Right ventricle myocardium inferior (tissue), 1 donor: Measurements from ENCODE around the gene GNG14. TPM values are rescaled to one million over a fixed set of nuclear protein-coding genes. Genes with fewer than 3 reads are reported as not detected.
"Not testable (repeated sequence)": the region's sequence is repeated elsewhere in the genome, so short reads cannot be mapped to it uniquely, and the experiment has no call there.

Experiments
- ATAC-seq: fragments of 200-7000 bp; cut with Tn5 transposase; one replicate; pipeline ENCODE4 v1.9.1; 2020; ENCODE audit warnings: mild to moderate bottlenecking, moderate library complexity
- DNase-seq: peaks from one replicate; pipeline ENCODE4 v3.0.0; 2021; ENCODE audit errors: missing footprints
- intact Hi-C: fragments of 100-400 bp; cut with DNase I; formaldehyde crosslinking; loops from one replicate; pipeline ENCODE4 v1.11.0; 2022
- total RNA-seq: library from RNA; stranded (reverse); fragmentation: NEBNext Ultra II Directional; extraction: Animal tissue kit (Norgen Biotek cat#: 25700); gene quantifications from one replicate; pipeline ENCODE4 v1.2.1, GENCODE V29; 2021
- donor health status: DM: no; HTN: yes; CAD: no; lungs with severe emphysema.

The GNG14 gene
- total RNA-seq, 1 donor from 2014 or later: not detected

DNA sequence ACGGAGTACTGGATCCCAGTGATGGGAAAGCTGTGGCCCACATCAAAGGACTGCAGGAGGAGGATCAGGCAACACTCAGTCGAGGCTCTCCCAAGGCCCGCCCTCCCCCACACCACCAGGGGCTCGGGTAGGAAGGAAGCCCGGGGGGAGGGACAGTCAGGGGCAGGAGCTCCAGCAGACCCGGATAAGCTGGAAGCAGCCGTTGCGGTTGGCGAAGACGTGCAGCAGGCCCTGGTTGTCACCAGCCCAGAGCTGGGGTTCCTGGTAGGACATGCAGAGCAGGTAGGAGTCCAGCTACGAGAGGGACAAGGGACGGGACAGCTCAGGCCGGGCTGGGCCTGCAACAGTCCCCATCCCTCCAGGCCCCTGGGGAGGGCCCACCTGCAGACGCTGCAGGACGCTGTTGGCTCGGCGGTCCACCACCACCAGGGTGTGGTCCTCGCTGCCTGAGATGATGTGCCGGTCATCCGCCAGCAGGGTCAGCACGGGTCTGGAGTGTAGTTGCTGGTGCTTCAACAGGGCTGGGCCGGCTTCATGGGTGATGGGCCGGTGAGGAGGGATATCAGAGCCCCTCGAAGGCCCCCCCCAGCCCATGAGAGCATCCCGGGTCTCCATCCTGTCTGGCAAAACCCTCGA is 1.9 kb downstream of the GNG14 start:
- intact Hi-C loops: no loop called here
- no peak for DNase-seq
- ATAC-seq: no peak

DNA sequence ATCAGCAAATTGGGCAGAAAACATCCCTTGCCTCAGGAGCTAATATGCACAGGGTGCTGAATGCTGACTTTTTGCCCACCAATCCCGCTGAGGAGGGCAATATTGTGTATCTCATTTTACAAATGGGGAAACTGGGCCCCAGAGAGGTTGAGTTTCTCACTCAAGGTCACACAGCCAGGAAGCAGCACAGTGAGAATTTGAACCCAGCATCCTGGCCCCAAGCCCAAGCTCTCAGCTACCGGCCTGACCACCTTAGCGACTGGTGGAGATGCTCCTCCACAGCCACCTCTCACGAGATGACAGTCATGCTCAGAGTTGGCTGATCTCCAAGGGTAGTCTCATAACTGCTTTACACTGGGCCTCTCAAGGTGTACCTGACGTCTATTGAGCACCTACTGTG is 5.2 kb downstream of the GNG14 start:
- DNase-seq (no peak), ATAC-seq (no peak)
- intact Hi-C loops: no loop called here

DNA sequence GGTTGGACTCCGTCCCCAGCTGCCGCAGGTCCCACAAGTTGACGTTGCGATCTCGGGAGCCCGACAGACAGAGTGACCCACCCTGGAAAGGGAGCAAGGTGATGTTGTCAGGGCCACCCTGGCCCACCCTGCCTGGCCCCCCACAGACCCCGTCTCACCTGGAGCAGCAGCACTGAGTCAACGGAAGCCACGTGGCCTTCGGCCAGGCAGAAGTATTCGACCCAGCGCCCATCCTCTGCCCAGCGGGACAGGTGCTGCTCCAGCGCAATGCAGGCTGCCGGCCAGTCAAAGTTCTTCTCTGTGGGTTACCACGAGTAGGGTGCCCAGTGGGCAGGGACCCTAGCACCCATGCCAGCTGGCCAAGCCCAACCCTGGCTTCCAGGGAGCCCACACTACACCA is 6.8 kb downstream of the GNG14 start:
- no peak for ATAC-seq
- DNase-seq: no peak
- intact Hi-C loops: no loop called here

DNA sequence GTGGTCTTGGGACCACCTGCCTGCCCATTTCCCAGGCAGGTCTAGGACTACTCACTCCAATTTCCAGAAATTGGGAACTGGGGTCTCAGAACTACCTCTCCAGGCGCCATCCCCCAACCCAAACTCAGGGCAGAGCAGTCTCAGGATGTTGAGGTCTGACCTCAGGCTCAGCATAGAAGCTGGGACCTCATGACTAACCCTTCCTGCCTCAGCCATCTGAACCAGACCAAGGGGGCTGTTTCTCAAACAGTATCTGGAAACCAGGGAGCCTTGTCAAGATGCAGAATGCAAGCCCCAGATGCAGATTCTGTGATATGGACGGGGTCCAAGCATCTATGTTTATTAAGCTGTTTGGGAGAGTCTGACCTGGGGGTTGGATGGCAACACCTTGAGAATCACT is 7.3 kb downstream of the GNG14 start:
- no peak for DNase-seq
- intact Hi-C loops: no loop called here
- ATAC-seq: no peak

DNA sequence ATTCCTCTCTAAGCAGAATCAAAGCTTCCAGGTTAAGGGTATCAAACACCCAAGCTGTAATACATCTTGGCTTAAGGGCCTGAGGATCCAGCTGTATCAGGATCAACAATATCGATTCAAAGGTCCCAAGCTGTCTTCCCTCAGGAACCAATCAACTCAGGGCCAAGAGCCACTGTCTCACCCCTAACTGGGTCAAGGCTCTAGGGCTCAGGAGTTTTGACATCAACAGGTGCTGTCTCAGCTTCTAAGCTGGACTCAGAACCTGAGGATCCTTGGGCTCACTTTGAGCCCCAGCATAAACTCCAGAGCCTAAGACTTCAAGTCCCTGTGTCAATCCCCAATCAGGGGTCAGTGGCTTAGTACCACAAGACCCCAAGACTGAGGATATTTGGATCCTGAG is 7.7 kb downstream of the GNG14 start:
- ATAC-seq (no peak), DNase-seq (no peak)
- intact Hi-C loops: no loop called here

DNA sequence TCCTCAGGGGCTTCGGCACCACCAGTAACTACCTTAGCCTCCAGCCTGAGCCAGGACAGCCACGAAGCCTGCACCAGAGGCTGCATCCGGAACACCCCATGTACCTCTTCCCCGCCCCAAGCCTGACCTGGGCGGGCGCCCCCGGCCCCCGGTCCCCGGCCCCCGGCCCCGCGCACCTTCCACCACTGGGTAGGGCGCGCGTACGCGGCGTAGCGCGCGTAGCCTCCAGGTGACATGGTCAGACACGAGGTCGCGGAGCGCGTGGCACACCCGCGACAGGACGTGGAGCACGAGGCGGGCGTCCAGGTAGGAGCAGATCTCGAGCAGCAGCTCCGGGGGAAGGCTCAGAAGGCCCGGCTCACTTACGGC is 8.2 kb downstream of the GNG14 start:
- intact Hi-C loops: no loop called here
- no peak for DNase-seq
- ATAC-seq: no peak

DNA sequence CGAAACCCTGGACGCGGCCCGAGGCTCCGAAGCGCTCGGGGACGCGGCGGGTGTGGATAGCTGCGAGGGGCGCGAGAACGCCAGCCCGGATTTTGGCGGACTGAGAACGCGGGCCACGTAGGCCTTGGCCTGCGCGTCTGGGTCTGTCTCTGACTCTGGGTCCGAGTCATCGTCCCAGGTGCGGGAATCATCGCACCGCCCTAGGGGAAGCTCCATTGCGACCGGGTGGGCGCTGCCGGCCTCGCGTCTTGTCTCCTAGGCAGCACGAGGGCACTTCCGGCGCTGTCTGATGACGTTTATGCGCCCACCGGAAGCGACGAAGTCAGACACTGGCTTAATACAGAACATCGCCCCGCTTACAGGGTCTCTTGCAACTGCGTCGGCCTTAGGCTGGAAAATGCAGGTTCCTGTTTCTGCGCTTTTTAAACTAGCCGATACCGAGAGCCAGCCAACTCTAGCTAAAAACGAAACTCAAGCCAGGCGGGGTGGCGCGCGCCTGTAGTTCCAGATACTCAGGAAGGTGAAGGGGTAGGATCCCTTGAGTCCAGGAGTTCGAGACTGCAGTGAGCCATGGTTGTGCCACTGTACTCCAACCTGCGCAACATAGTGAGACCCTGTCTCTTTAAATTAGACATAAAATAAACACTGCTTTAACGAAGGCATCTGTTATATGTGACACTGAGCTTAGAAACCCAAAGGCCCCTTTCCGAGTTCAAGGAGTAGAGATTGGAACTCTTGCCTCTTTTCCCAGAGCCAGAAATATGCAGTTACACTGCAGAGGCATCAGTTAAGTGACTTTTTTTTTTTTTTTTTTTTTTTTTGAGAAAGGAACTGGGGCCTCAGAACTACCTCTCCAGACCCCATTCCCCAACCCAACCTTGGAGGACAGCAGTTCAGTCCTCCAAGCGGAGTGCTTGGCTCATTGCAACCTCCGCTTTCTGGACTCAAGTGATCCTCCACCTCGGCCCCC is 8.9 kb downstream of the GNG14 start, which contains the start of gene FBXW9:
FBXW9 (minus strand) TSS at position 266 of the 970 bp plus-strand sequence; CDS start at position 216, 50 bp downstream.
- peak; percentile 94 for ATAC-seq
- intact Hi-C loops: no loop called here
- DNase-seq: peak; percentile 98

DNA sequence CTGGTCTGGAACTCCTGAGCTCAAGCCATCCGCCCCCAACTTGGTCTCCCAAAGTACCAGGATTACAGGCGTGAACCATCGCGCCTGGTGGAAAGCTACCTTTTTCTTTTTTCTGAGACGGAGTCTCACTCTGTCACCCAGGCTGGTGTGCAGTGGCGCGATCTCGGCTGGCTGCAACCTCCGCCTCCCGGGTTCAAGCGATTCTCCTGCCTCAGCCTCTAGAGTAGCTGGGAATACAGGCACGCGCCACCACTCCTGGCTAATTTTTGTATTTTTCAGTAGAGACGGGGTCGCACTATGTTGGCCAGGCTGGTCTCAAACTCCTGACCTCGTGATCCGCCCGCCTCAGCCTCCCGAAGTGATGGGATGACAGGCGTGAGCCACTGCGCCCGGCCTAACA is 9.6 kb downstream of the GNG14 start:
- intact Hi-C loops, ATAC-seq: not testable (repeated sequence)

DNA sequence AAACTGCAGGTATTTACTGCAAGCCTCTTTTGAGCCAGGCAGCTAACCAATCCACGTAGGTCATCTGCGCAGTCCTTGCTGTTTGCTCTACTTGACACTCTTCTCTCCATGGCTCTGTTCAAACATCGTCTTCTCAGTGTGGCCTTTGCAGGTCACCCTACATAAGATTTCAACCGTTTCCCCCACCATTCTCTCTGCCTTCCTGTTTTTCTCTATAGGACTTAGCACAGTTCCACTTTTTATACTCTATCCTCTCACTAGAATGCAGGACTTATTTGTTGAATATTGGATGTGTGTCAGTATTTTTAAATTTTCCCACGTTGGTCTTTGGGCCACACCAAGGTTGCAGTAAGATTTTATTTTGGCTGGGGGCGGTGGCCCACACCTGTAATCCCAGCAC is 10.3 kb downstream of the GNG14 start:
- DNase-seq (no peak), ATAC-seq (no peak)
- intact Hi-C loops: no loop called here

More for the DNA sequence above, 9.6 kb downstream of the GNG14 start:
- DNase-seq: not testable (repeated sequence)

DNA sequence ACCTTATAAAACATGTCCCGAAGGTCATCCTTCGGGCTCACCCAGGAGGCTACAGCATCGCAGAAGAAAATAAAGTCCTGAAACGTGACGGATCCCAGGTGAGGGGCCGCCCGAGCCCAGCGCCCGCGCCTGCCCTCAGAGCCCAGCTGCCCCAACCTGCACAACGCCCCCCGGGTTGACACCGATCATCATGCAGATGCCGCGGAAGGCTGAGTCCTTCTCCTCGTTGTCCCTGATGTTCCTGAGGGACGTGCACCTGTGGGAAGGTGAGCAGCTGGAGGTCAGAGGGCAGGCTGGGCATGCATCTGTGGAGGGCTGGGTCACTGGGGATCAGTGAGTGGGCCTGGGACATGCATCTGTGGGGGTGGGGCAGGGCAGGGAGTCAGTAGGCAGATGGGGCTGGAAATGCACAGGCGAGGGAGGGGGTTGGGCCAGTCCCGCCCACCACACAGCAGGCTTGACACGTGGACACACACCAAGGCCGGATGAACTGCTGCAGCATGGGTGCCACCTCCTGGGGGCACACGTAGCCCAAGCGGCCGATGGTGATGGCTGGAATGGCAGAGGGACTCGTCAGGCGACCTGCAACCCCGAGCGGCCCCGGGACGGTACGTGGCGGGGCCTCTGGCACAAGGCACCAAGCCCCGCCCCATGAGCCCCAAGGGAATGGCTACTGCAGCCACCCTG is 13.9 kb downstream of the GNG14 start:
- ATAC-seq: no peak
- intact Hi-C loops: no loop called here
- DNase-seq: no peak

DNA sequence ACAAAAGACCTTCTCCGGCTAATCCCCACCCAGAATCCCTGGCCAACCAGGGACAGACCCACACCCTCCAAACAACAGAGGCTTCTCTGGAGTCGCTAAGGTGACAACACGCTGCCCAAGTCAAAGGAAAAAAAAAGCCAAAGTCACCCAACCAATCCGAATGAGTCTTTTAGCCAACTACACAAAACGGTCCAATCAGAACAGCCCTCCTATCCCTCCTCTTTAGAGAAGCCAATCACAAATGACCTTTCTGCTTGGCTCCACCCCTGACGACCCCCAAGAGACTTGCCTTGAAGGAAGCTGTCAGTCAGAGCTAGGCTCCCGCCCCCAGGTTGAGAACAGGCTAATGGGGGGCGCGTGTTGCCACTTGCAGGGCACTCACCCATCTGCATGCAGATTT is 15.2 kb downstream of the GNG14 start:
- ATAC-seq (no peak), DNase-seq (no peak)
- intact Hi-C loops: no loop called here

DNA sequence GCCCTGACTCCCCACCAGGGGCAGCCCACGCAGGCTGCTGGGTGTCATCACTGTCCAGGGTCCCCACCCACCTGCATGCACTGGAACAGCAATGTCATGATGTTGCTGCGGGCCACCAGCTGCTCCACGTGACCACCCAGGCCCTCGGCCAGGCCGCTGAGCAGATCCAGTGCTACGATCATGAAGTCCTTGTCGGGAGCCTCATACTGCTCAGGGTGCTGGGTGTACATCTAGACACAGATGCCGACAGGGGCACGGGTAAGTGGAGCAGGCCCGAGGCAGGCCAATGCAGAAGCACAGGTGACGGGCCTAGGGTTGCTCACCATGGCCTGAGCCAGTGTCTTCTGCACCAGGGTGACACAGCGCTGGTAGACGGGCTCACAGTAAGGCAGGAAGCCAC is 17.4 kb downstream of the GNG14 start:
- intact Hi-C loops: no loop called here
- ATAC-seq (no peak), DNase-seq (no peak)

DNA sequence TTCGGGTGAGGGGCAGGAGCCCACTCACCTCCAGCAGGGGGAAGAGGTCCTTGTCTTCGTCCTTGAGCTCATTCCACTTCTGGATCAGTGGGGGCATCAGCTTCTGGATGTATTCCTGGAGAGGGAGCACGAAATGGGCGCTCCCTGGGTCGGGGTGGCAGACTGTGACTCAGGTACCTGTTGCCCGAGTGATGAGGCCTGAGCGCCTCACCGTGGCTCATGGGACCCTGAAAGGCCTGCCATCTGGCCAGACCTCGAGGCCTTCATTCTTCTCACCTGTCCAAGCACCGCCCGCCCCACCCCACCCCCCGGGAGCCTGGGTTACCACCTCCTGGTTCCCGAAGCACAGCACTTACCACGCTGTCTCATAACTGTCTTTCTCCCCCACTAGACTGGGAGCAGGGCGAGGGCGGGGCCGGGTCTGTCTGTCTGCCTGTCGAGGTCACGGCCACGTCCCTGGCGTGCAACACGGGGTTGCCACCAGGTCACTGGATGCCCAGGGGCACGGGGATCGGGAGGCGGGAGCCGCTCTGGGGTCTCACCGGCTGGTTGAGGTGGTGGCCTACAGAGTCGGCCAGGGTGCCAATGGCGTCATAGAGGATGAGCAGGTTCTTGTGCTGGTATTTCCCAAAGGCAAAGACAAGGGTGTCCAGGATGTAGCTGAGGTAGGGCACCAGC is 18.0 kb downstream of the GNG14 start:
- ATAC-seq: no peak
- intact Hi-C loops: no loop called here
- no peak for DNase-seq

DNA sequence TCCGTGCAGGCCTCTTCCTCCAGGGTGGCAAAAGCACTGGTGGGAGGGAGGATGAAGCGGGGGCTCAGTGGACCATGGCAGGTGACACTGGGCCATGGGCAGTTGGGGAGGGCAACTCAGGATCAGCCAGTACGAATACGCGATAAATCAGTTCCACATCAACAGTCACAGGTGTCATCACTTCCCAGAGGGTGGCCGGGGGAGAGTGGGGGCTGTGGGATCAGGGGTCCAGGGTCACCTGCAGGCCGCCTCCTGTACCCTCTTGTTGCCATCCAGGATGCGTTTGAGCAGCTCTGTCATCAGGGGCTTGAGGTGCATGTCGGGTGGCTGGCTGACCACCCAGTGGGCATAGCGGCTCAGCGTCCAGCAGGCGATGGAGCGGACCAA is 18.5 kb downstream of the GNG14 start:
- DNase-seq (no peak), ATAC-seq (no peak)
- intact Hi-C loops: no loop called here

DNA sequence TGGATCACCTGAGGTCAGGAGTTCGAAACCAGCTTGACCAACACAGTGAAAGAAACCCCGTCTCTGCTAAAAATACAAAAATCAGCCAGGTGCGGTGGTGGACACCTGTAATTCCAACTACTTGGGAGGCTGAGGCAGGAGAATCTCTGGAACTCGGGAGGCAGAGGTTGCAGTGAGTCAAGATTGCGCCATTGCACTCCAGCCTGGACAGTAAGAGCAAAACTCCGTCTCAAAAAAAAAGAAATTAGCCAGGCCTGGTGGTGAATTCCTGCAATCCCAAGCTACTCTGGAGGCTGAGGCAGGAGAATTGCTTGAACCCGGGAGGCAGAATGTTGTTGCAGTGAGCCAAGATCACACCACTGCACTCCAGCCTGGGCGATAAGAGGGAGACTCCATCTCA is 20.8 kb downstream of the GNG14 start:
- intact Hi-C loops: no loop called here
- DNase-seq: no peak
- no peak for ATAC-seq

DNA sequence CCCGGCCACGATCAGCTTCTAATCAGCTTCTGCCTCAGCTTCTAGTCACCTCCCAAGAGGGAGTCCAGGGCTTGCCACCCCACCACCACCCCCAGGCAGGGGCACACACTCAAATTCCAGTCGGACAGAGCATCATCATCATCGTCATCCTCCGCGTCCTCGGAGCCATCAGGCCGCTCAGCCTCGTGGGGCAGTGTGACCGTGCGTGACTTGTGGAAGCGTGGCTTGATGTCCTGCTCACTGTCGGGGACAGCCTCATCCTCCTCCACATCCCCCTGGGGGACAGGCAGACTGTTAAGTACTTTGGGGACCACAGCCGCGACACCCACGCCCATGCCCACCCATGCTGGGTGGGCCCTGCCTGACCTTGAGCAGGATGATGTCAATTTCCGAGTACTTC is 23.4 kb downstream of the GNG14 start:
- ATAC-seq: no peak
- intact Hi-C loops: no loop called here
- no peak for DNase-seq

DNA sequence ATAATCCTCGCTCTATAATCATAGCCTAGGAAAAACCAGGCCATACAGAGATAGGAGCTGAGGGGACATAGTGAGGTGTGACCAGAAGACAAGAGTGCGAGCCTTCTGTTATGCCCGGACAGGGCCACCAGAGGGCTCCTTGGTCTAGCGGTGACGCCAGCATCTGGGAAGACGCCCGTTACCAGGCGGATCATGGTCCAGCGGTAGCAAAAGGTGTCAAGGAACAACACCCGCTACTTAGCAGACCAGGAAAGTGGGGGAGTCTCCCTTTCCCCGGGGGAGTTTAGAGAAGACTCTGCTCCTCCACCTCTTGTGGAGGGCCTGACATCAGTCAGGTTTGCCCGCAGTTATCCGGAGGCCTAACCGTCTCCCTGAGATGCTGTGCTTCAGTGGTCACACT is 24.3 kb downstream of the GNG14 start:
- intact Hi-C loops, ATAC-seq, DNase-seq: not testable (repeated sequence)

DNA sequence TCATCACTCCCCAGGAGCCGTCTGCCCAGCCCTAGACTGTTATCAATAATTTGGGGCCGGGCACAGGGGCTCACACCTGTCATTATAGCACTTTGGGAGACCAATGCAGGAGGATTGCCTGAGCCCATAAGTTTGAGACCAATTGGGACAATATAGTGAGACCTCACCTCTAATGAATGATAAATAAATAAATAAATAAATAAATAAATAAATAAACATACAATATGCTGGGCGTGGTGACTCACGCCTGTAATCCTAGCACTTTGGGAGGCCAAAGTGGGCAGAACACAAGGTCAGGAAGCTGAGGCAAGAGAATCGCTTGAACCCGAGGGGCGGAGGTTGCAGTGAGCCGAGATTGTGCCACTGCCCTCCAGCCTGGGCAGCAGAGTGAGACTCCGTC is 25.5 kb downstream of the GNG14 start:
- DNase-seq, intact Hi-C loops, ATAC-seq: not testable (repeated sequence)

DNA sequence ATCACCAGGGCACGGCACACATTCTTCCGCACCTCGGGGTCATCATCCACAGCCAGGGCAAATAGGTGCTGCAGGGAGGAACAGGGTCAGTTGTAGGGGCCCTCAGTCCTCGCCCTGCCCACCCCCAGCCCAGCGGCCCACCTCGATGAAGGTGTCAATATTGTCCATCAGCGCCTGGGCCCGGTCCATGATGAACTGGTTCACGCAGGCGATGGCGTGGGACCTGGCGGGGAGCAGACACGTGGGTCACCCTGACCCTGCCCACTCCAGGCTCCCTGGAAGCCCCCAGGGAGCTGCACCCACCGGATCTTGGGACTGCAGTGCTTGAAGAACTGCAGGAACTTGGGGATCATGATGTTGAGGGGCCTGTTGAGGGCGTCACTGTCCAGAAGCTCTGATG is 27.3 kb downstream of the GNG14 start:
- intact Hi-C loops: no loop called here
- ATAC-seq (peak; percentile 7), DNase-seq (no peak)
